Measurements from ENCODE around the gene SORL1. TPM values are rescaled to one million over a fixed set of nuclear protein-coding genes. Genes with fewer than 3 reads are reported as not detected.

The SORL1 gene
- total and polyA plus RNA-seq, 2 experiments from 2014 or later, result 6.4 to 18.2 TPM

- H3K27me3 ChIP-seq, result no peaks in the 10 kb centered on the region
- DNase-seq (ENCODE audit: low read depth in 1 of 2, low spot score in 1 of 2), result no peak
- no peaks in the 10 kb centered on the region for H3K9me3 ChIP-seq (ENCODE audit: low read depth)
- H3K4me3 ChIP-seq, result no peak overlapping the region
- no peaks in the 10 kb centered on the region for H3K36me3 ChIP-seq
- H3K4me1 ChIP-seq (ENCODE audit: low read depth), result no peaks in the 10 kb centered on the region
- TF ChIP-seq CTCF (IDR thresholded peaks at IDR 0.05; ENCODE audit: low read depth, low read length), result no peak
- no peak overlapping the region for H3K27ac ChIP-seq
These were observed 118.3 kb downstream of the SORL1 start for GRCh38 chr11:121570453-121570852.

GRCh38 chr11:121571506-121571905 lies 119.4 kb downstream of the SORL1 start:
- Histone ChIP-seq H3K9me3 (ENCODE audit: low read depth) (no peaks in the 10 kb centered on the region), H3K4me1 (ENCODE audit: low read depth) (no peaks in the 10 kb centered on the region), H3K27ac (no peak overlapping the region), H3K36me3 (no peaks in the 10 kb centered on the region), H3K4me3 (no peak overlapping the region), H3K27me3 (no peaks in the 10 kb centered on the region)
- no peak for DNase-seq (ENCODE audit: low read depth in 1 of 2, low spot score in 1 of 2)
- no peak for TF ChIP-seq CTCF (IDR thresholded peaks at IDR 0.05; ENCODE audit: low read depth, low read length)

GRCh38 chr11:121572571-121573059 lies 120.5 kb downstream of the SORL1 start:
- Histone ChIP-seq H3K36me3 (no peaks in the 10 kb centered on the region), H3K4me3 (no peak overlapping the region), H3K27ac (no peak overlapping the region), H3K27me3 (no peaks in the 10 kb centered on the region), H3K9me3 (ENCODE audit: low read depth) (no peaks in the 10 kb centered on the region), H3K4me1 (ENCODE audit: low read depth) (no peaks in the 10 kb centered on the region)
- no peak for DNase-seq (ENCODE audit: low read depth in 1 of 2, low spot score in 1 of 2)
- TF ChIP-seq CTCF (IDR thresholded peaks at IDR 0.05; ENCODE audit: low read depth, low read length), result no peak

- no peak for TF ChIP-seq CTCF (IDR thresholded peaks at IDR 0.05; ENCODE audit: low read depth, low read length)
- Histone ChIP-seq H3K36me3 (no peaks in the 10 kb centered on the region), H3K4me3 (no peak overlapping the region), H3K9me3 (ENCODE audit: low read depth) (no peaks in the 10 kb centered on the region), H3K27me3 (no peaks in the 10 kb centered on the region), H3K4me1 (ENCODE audit: low read depth) (no peaks in the 10 kb centered on the region), H3K27ac (no peak overlapping the region)
- DNase-seq (ENCODE audit: low read depth in 1 of 2, low spot score in 1 of 2), result no peak
These were observed 122.7 kb downstream of the SORL1 start for GRCh38 chr11:121574801-121575200.

- peak in 1 of 2 donors; percentile 58 for DNase-seq (ENCODE audit: low read depth in 1 of 2, low spot score in 1 of 2)
- Histone ChIP-seq H3K4me3 (no peak overlapping the region), H3K9me3 (ENCODE audit: low read depth) (no peaks in the 10 kb centered on the region), H3K27ac (no peak overlapping the region), H3K27me3 (no peaks in the 10 kb centered on the region), H3K4me1 (ENCODE audit: low read depth) (no peaks in the 10 kb centered on the region), H3K36me3 (no peaks in the 10 kb centered on the region)
- no peak for TF ChIP-seq CTCF (IDR thresholded peaks at IDR 0.05; ENCODE audit: low read depth, low read length)
These were observed 123.3 kb downstream of the SORL1 start for GRCh38 chr11:121575250-121575962.

All from cardiac muscle cell (in vitro differentiated cells and primary cell).